Measurements from ENCODE around the gene TAF4. TPM values are rescaled to one million over a fixed set of nuclear protein-coding genes. Genes with fewer than 3 reads are reported as not detected.

Gene TAF4, protein sequence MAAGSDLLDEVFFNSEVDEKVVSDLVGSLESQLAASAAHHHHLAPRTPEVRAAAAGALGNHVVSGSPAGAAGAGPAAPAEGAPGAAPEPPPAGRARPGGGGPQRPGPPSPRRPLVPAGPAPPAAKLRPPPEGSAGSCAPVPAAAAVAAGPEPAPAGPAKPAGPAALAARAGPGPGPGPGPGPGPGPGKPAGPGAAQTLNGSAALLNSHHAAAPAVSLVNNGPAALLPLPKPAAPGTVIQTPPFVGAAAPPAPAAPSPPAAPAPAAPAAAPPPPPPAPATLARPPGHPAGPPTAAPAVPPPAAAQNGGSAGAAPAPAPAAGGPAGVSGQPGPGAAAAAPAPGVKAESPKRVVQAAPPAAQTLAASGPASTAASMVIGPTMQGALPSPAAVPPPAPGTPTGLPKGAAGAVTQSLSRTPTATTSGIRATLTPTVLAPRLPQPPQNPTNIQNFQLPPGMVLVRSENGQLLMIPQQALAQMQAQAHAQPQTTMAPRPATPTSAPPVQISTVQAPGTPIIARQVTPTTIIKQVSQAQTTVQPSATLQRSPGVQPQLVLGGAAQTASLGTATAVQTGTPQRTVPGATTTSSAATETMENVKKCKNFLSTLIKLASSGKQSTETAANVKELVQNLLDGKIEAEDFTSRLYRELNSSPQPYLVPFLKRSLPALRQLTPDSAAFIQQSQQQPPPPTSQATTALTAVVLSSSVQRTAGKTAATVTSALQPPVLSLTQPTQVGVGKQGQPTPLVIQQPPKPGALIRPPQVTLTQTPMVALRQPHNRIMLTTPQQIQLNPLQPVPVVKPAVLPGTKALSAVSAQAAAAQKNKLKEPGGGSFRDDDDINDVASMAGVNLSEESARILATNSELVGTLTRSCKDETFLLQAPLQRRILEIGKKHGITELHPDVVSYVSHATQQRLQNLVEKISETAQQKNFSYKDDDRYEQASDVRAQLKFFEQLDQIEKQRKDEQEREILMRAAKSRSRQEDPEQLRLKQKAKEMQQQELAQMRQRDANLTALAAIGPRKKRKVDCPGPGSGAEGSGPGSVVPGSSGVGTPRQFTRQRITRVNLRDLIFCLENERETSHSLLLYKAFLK
- total RNA-seq (10 to 100 TPM; 17.8 to 19.5 TPM), total RNA-seq (18.4 to 23.5 reads per million in 2 donors)

DNA sequence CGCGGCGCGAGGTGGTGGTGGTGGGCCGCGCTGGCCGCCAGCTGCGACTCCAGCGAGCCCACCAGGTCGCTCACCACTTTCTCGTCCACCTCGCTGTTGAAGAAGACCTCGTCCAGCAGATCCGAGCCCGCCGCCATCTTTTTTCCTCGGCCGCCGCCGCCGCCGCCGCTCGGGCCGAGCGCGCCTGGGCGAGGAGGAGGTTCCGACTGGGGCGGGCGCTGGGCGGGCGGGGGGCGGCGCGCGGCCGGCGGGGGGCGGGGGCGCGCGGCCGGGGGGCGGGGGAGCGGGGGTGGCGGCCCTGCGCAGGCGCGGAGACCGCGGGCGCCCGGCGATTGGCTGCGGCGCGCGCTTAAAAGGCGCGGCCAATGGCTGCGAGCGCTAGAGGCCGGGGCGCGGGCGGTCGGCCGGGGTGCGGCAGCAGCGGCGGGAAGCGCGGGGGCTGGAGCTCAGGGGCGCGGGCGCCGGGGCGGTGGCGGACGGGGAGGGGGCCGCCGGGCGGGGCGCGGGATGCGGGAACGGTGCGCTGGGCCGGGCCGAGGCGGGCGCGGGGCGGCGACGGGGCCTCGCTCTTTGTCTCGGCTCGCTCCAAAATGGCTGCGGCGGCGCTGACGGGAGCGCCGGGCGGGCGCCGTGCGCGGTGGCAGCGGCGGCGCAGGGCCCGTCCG lies at the start of gene TAF4:
Gene TAF4, minus strand, starts transcription at position 208 of the 665 bp plus-strand sequence. Its CDS starts 71 bp downstream, at position 137.
- Mint-ChIP-seq H3K36me3 (ENCODE audit: low read depth) (no peaks in the 10 kb centered on the region), H3K4me3 (peak within 1 kb of the TSS; percentile 90), H3K27ac (peak within 1 kb of the TSS; percentile 92), H3K27me3 (peaks cover 7% of the 10 kb centered on the region), H3K4me1 (peaks cover 34% of the 10 kb centered on the region)
- ATAC-seq, result peak; percentile 81
- peak; percentile 78 to 86 (median 82) for DNase-seq
- no peaks in the 10 kb centered on the region for H3K9me3 ChIP-seq (ENCODE audit: control insufficient read depth, low read length, poor library complexity, severe bottlenecking)

DNA sequence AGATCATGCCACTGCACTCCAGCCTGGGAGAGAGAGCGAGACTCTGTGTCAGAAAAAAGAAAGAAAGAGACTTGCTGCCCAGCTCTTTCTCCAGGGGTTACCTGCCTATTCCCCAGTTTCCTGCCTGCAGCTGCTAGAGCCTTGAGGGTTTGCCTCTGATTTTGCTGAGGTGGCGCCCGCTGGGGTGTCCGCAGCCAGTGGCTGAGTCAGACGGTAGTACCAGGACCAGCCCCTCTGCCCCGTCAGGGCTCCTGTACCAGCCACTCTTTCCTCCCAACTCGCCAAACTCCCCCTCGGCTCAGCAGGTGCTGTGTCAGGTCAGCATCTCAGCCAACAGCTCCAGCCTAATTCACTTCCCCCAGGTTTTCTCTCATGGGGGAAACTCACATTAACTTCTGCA lies 49.2 kb upstream of the TAF4 start:
- Mint-ChIP-seq H3K27ac (peak overlapping the region; percentile 21), H3K36me3 (ENCODE audit: low read depth) (peaks cover 2% of the 10 kb centered on the region), H3K27me3 (no peaks in the 10 kb centered on the region), H3K4me1 (peaks cover 9% of the 10 kb centered on the region), H3K4me3 (no peak overlapping the region)
- no peak for DNase-seq
- peaks cover 5% of the 10 kb centered on the region for H3K9me3 ChIP-seq (ENCODE audit: control insufficient read depth, low read length, poor library complexity, severe bottlenecking)
- ATAC-seq, result no peak

DNA sequence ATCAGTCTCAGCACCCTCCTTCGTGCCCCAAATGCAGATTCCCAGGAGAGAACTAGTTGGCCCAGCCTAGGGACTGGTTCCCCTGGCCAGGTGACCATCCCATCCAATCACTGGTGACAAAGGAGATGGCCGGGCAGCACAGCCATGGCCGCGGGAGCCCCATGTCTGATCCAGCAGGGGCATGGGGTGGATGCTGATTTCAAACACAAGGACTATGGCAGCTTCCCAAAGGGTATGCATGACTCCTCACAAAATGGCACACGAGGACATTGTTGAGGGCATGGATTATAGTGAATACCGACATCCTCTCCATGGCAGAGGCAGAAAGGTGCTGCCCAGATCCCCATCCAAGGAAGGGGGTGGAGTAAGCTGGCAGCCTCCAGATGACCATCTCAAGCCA lies 46.7 kb upstream of the TAF4 start:
- Mint-ChIP-seq H3K4me1 (peaks cover 3% of the 10 kb centered on the region), H3K27ac (no peak overlapping the region), H3K36me3 (ENCODE audit: low read depth) (peaks cover 2% of the 10 kb centered on the region), H3K4me3 (no peak overlapping the region), H3K27me3 (no peaks in the 10 kb centered on the region)
- peaks cover 5% of the 10 kb centered on the region for H3K9me3 ChIP-seq (ENCODE audit: control insufficient read depth, low read length, poor library complexity, severe bottlenecking)
- DNase-seq, result no peak
- ATAC-seq, result no peak

DNA sequence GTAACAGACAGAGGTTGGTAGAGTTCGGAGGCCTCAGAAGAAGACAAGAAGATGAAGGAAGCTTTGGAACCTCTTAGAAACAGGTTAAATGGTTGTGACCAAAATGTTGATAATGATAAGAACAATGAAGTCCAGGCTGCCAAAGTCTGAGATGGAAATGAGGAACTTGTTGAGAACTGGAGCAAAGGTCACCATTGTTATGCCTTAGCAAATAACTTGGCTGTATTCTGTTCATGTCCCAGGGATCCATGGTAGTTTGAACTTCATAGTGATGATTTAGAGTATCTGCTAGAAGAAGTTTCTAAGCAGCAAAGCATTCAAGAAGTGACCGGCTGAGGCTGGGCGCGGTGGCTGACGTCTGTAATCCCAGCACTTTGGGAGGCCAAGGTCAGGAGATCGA lies 45.5 kb upstream of the TAF4 start:
- peaks cover 5% of the 10 kb centered on the region for H3K9me3 ChIP-seq (ENCODE audit: control insufficient read depth, low read length, poor library complexity, severe bottlenecking)
- no peaks in the 10 kb centered on the region for H3K4me1 Mint-ChIP-seq
- H3K36me3 Mint-ChIP-seq (ENCODE audit: low read depth), result peaks cover 5% of the 10 kb centered on the region
- no peak for DNase-seq
- no peak for ATAC-seq
- no peaks in the 10 kb centered on the region for H3K27me3 Mint-ChIP-seq
- H3K27ac Mint-ChIP-seq, result no peak overlapping the region
- no peak overlapping the region for H3K4me3 Mint-ChIP-seq

DNA sequence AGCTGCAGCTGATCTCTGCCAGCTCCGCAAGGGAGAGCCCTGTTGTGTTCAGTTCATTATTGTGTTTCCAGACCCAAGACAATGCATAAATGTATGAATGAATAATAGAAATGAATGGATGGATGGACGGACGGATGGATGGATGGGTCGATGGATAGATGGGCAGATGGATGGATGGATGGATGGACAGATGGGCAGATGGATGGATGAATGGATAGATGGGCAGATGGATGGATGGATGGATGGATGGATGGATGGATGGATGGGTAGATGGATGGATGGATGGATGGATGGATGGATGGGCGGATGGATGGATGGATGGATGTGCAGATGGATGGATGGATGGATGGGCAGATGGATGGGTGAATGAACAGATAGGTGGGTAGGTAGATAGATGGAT lies 39.9 kb upstream of the TAF4 start:
- H3K36me3 Mint-ChIP-seq (ENCODE audit: low read depth), result peaks cover 8% of the 10 kb centered on the region

DNA sequence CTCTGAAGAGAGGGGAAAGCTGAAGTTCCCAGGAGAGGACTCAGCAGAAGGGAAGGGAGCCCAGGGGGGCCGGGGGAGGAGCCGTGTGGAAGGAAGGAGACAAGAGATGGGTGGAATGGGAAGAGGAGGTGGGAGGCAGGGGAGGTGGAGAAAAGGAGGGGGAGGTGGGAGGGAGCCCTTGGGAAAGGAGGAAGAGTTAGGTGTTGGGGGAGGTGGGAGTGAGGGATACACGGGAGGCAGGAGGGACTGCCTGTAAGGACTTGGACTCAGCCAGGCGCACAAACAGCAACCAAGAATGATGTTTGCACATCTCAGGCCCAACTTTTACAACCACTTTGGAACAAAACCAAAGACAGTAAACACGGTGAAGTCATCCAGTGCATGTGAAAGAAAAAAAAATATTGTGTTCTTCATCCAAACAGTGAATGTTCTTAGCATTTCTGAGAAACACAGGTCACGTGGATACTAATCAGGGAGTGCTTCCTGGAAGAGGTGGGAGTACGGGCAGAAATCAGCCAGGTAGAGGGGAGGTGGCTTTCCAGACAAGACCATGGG lies 39.2 kb upstream of the TAF4 start:
- H3K9me3 ChIP-seq (ENCODE audit: control insufficient read depth, low read length, poor library complexity, severe bottlenecking), result no peaks in the 10 kb centered on the region
- Mint-ChIP-seq H3K4me1 (no peaks in the 10 kb centered on the region), H3K36me3 (ENCODE audit: low read depth) (peaks cover 8% of the 10 kb centered on the region)

More for the DNA sequence above, 39.9 kb upstream of the TAF4 start:
- Mint-ChIP-seq H3K27me3 (no peaks in the 10 kb centered on the region), H3K27ac (no peak overlapping the region), H3K4me3 (no peak overlapping the region), H3K4me1 (no peaks in the 10 kb centered on the region)
- DNase-seq (no peak), ATAC-seq (no peak)
- peaks cover 5% of the 10 kb centered on the region for H3K9me3 ChIP-seq (ENCODE audit: control insufficient read depth, low read length, poor library complexity, severe bottlenecking)

DNA sequence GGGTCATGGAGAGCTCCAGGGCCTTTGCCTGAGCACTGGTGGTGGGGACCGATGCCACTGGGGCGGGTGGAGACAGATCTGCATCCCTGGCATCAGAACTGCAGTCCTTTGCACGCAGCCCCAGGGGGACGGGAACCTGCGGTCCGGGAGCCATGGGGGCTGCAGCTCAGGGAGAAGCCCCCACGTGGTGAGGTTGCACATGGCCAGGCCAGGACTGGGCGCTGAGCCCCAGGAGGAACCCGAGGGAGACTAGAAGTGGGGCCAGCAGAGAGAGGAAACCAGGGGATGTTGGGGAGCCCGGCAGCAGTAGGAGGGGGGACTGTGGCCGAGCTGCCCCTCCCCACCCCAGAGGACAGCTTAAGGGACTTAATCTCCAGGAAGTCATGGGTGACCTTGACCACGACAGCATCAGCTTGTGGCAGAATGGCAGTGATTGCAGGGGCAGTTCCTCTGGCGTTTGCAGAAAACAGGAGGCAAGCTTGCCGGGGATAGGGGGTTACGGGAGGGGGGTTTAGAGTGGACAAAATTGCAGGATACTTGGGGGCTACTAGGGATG lies 38.6 kb upstream of the TAF4 start:
- Mint-ChIP-seq H3K36me3 (ENCODE audit: low read depth) (peaks cover 8% of the 10 kb centered on the region), H3K27ac (no peak overlapping the region), H3K4me1 (no peaks in the 10 kb centered on the region), H3K27me3 (no peaks in the 10 kb centered on the region), H3K4me3 (no peak overlapping the region)
- ATAC-seq, result no peak
- no peaks in the 10 kb centered on the region for H3K9me3 ChIP-seq (ENCODE audit: control insufficient read depth, low read length, poor library complexity, severe bottlenecking)
- DNase-seq, result no peak

More for the DNA sequence above, 39.2 kb upstream of the TAF4 start:
- no peak for ATAC-seq
- Mint-ChIP-seq H3K27ac (no peak overlapping the region), H3K4me3 (no peak overlapping the region), H3K27me3 (no peaks in the 10 kb centered on the region)
- no peak for DNase-seq

DNA sequence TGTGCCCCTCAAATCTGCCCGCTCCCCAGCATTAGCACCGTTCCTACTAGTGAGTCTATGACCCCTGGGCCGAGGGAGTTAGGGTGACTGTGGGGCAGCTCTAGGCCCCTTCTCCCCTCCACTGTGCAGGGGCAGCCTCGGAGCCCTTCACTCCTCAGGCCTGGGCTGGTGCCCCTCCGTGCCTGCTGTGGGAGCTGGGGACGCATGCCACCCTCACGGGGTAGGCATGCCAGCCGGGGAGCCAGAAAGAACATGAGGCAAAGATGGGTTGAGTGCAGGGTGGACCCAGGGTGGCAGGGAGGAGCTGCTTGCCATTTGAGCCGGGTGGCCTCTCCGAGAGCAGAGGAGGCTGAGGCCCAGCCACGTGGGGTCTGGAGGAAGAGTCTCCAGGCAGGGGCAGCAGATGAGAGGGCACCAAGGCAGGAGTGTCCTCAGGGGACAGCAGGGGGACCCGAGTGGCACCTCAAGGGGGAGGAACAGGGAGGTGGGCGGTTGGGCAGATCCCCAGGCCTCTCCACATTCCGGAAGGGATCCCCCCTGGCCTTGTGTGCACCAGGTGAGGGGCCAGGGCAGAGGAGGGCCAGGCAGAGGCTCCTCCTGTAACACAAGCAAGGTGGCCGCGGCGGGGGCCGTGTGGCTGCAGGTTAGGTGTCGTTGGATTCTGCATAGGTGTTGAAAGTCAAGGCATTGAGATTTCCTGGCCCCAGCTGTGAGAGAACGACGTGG lies 38.0 kb upstream of the TAF4 start:
- Mint-ChIP-seq H3K27ac (no peak overlapping the region), H3K4me3 (no peak overlapping the region), H3K36me3 (ENCODE audit: low read depth) (peaks cover 8% of the 10 kb centered on the region), H3K4me1 (no peaks in the 10 kb centered on the region), H3K27me3 (no peaks in the 10 kb centered on the region)
- DNase-seq (no peak), ATAC-seq (no peak)
- H3K9me3 ChIP-seq (ENCODE audit: control insufficient read depth, low read length, poor library complexity, severe bottlenecking), result no peaks in the 10 kb centered on the region

DNA sequence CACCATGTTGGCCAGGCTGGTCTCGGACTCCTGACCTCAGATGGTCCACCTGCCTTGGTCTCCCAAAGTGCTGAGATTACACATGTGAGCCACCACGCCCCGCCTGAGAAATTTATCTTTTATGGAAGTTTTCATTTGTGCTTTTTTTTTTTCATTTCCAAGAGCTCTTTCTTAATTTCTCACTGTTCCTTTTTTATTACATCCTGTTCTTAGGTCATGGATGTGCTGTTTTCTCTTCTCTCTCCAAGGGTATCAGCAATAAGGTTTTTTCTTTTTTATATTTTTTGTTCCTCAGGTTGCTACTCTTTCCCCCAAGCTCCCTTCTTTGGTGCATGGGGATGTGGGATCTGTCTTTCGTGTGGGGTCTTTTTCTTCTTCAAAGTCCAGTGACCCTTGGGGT lies 35.4 kb upstream of the TAF4 start:
- ATAC-seq (no peak), DNase-seq (no peak)
- Mint-ChIP-seq H3K4me1 (no peaks in the 10 kb centered on the region), H3K36me3 (ENCODE audit: low read depth) (peaks cover 4% of the 10 kb centered on the region), H3K4me3 (no peak overlapping the region), H3K27ac (no peak overlapping the region), H3K27me3 (no peaks in the 10 kb centered on the region)
- no peaks in the 10 kb centered on the region for H3K9me3 ChIP-seq (ENCODE audit: control insufficient read depth, low read length, poor library complexity, severe bottlenecking)

DNA sequence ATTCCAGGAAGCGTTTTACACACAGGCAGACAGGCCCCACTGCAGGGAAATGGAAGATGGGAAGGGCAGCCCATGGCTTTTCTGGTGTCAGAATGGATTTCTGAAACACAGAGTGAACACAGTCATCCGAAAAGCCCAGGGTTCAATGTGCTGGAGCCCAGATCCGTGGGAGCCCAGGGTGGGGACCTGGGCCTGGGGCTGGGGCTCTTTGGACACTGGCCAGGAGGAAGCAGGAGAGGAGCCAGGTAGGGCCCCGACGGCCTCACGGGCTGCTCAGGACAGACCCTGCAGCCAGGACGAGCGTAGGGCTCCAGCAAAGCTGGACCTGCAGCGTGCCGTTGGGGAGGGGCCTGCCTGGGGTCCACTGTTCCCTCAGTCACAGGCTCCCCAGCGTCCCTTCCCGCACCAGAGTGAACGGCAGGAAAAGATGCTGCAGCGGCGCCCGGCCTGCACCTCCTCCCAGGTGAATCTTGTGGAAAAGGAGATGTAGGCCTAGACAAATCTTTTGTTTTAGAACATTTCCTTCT lies 32.3 kb upstream of the TAF4 start:
- H3K27ac Mint-ChIP-seq, result no peak overlapping the region
- no peaks in the 10 kb centered on the region for H3K27me3 Mint-ChIP-seq
- H3K4me3 Mint-ChIP-seq, result no peak overlapping the region
- no peaks in the 10 kb centered on the region for H3K4me1 Mint-ChIP-seq
- ATAC-seq, result no peak
- no peaks in the 10 kb centered on the region for H3K9me3 ChIP-seq (ENCODE audit: control insufficient read depth, low read length, poor library complexity, severe bottlenecking)
- DNase-seq, result no peak
- no peaks in the 10 kb centered on the region for H3K36me3 Mint-ChIP-seq (ENCODE audit: low read depth)

DNA sequence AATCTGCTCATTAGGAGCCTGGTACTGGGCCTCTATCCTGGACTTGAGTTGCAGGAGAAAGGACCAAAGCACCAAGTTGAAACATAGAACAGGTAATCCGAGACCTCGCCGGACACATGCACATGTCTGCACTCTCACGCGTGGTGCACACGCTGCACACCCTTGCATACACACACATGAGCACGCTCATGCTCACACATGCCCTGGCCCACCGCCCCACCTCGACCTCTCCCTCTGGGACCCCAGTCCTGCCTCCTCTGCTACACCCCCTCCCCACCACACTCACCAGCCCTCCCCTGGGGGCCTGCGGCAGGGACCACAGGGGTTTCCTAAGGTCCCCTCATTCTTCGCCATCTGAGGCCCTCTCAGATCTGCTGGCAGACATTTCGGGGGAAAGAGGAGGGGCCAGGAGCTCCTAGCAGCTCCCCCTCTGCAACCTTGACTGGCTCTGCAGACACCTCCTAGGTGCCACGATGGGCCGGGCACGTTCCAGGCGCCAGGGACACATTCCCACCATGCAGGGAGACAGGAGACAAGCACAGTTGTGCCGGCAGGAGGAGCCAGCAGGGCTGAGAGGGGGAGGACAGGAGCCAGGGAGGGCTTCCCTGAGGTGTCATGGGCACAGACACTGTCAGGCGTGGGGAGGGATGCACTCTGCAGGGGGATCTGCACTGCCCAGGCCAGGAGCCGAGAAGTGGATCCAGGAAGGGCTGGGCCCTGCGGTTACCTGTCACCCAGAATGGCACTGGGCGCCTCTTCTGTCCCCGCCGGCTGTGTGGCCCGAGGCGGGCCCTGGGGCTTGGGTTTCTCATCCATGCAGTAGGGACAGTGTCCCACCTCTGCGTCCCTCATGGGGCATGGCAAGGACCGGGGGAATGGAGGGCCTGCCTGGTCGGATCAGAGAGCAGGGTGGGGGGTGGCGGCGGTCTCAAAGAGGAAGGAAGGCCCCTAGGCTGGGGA lies 31.0 kb upstream of the TAF4 start:
- DNase-seq, result no peak
- no peak overlapping the region for H3K4me3 Mint-ChIP-seq
- H3K27ac Mint-ChIP-seq, result no peak overlapping the region
- H3K4me1 Mint-ChIP-seq, result no peaks in the 10 kb centered on the region
- no peaks in the 10 kb centered on the region for H3K27me3 Mint-ChIP-seq
- no peaks in the 10 kb centered on the region for H3K9me3 ChIP-seq (ENCODE audit: control insufficient read depth, low read length, poor library complexity, severe bottlenecking)
- no peaks in the 10 kb centered on the region for H3K36me3 Mint-ChIP-seq (ENCODE audit: low read depth)
- ATAC-seq, result no peak

All from T-helper 17 cell (primary cell).